ENCODE data around the gene LDHD.

Gene LDHD

GRCh38 chr16:75096656-75097055 lies 19.9 kb downstream of the LDHD start:
- Histone ChIP-seq H3K4me1 (ENCODE audit: insufficient read depth, low read length, poor library complexity, severe bottlenecking) (peaks cover 52% of the 10 kb centered on the region), H3K36me3 (ENCODE audit: insufficient read depth, low read length) (peaks cover 59% of the 10 kb centered on the region; the same call in 1 of the 2 replicates), H3F3A (ENCODE audit: low read depth) (peaks cover 6% of the 10 kb centered on the region; the same call in 1 of the 2 replicates), H2AFZ (ENCODE audit: low read length) (no peak overlapping the region), H3K9me2 (replicated peaks; ENCODE audit: low read depth, low read length) (no peaks in the 10 kb centered on the region), H3K79me2 (ENCODE audit: insufficient read depth, low read length) (peaks cover 98% of the 10 kb centered on the region), H3K4me3 (ENCODE audit: low read length, poor library complexity, severe bottlenecking) (no peak overlapping the region), H3K27me3 (ENCODE audit: insufficient read depth, low read length, poor library complexity, severe bottlenecking) (no peaks in the 10 kb centered on the region), H3K9me3 (ENCODE audit: insufficient read depth, low read depth, low read length) (no peaks in the 10 kb centered on the region), H3K9ac (ENCODE audit: low read depth, low read length, poor library complexity, severe bottlenecking) (peak overlapping the region; percentile 21), H3K4me2 (ENCODE audit: low read depth, low read length, poor library complexity, severe bottlenecking) (no peak overlapping the region), H4K20me1 (ENCODE audit: insufficient read depth, low read length, poor library complexity, severe bottlenecking) (peaks cover 74% of the 10 kb centered on the region)
- TF ChIP-seq EZH2phosphoT487 (IDR thresholded peaks at IDR 0.05; ENCODE audit: borderline replicate concordance) (no peak), CTCF (conservative IDR thresholded peaks at IDR 0.05; ENCODE audit: low read length) (peak; percentile 42; the same call in 1 of the 2 replicates)

- 0 out of 2 replicates have a peak, but pooled peaks have one; percentile 12 for TF ChIP-seq CTCF (conservative IDR thresholded peaks at IDR 0.05; ENCODE audit: low read length)
- TF ChIP-seq EZH2phosphoT487 (IDR thresholded peaks at IDR 0.05; ENCODE audit: borderline replicate concordance): no peak
- H3K9me3 ChIP-seq (ENCODE audit: insufficient read depth, low read depth, low read length): no peaks in the 10 kb centered on the region
- peaks cover 45% of the 10 kb centered on the region for H3K4me1 ChIP-seq (ENCODE audit: insufficient read depth, low read length, poor library complexity, severe bottlenecking)
- peaks cover 56% of the 10 kb centered on the region; the same call in 1 of the 2 replicates for H3K36me3 ChIP-seq (ENCODE audit: insufficient read depth, low read length)
- H3K27me3 ChIP-seq (ENCODE audit: insufficient read depth, low read length, poor library complexity, severe bottlenecking): no peaks in the 10 kb centered on the region
- H4K20me1 ChIP-seq (ENCODE audit: insufficient read depth, low read length, poor library complexity, severe bottlenecking): peaks cover 83% of the 10 kb centered on the region
- H3K9me2 ChIP-seq (replicated peaks; ENCODE audit: low read depth, low read length): no peaks in the 10 kb centered on the region
- H3K4me3 ChIP-seq (ENCODE audit: low read length, poor library complexity, severe bottlenecking): no peak overlapping the region
- H2AFZ ChIP-seq (ENCODE audit: low read length): no peak overlapping the region
- H3K79me2 ChIP-seq (ENCODE audit: insufficient read depth, low read length): peaks cover 98% of the 10 kb centered on the region
- H3K4me2 ChIP-seq (ENCODE audit: low read depth, low read length, poor library complexity, severe bottlenecking): no peak overlapping the region
- H3F3A ChIP-seq (ENCODE audit: low read depth): peaks cover 6% of the 10 kb centered on the region; the same call in 1 of the 2 replicates
- no peak overlapping the region for H3K9ac ChIP-seq (ENCODE audit: low read depth, low read length, poor library complexity, severe bottlenecking)
Measured at GRCh38 chr16:75095204-75095621, 21.4 kb downstream of the LDHD start.

GRCh38 chr16:75093598-75094540 lies 22.7 kb downstream of the LDHD start:
- no peak for TF ChIP-seq EZH2phosphoT487 (IDR thresholded peaks at IDR 0.05; ENCODE audit: borderline replicate concordance)
- TF ChIP-seq CTCF (conservative IDR thresholded peaks at IDR 0.05; ENCODE audit: low read length): no peak
- peaks cover 89% of the 10 kb centered on the region for H4K20me1 ChIP-seq (ENCODE audit: insufficient read depth, low read length, poor library complexity, severe bottlenecking)
- H3K4me1 ChIP-seq (ENCODE audit: insufficient read depth, low read length, poor library complexity, severe bottlenecking): peaks cover 47% of the 10 kb centered on the region
- peaks cover 67% of the 10 kb centered on the region; the same call in 1 of the 2 replicates for H3K36me3 ChIP-seq (ENCODE audit: insufficient read depth, low read length)
- H3K9me3 ChIP-seq (ENCODE audit: insufficient read depth, low read depth, low read length): no peaks in the 10 kb centered on the region
- H3K9me2 ChIP-seq (replicated peaks; ENCODE audit: low read depth, low read length): no peaks in the 10 kb centered on the region
- H3F3A ChIP-seq (ENCODE audit: low read depth): no peaks in the 10 kb centered on the region
- H3K4me3 ChIP-seq (ENCODE audit: low read length, poor library complexity, severe bottlenecking): no peak overlapping the region
- no peak overlapping the region for H3K4me2 ChIP-seq (ENCODE audit: low read depth, low read length, poor library complexity, severe bottlenecking)
- no peaks in the 10 kb centered on the region for H3K27me3 ChIP-seq (ENCODE audit: insufficient read depth, low read length, poor library complexity, severe bottlenecking)
- H3K9ac ChIP-seq (ENCODE audit: low read depth, low read length, poor library complexity, severe bottlenecking): no peak overlapping the region
- H2AFZ ChIP-seq (ENCODE audit: low read length): no peak overlapping the region
- H3K79me2 ChIP-seq (ENCODE audit: insufficient read depth, low read length): peaks cover 100% of the 10 kb centered on the region

All from Loucy (cell line).